RWPE2 (cell line): ENCODE results near the gene VWA5B1.

ENCODE experiments used
- ATAC-seq: fragments of 200-7000 bp; cut with Tn5 transposase; 3 replicates; pipeline ENCODE4 v1.9.1; 2021; ENCODE audit warnings: low read depth
- DNase-seq: peaks from one replicate; pipeline ENCODE4 v3.0.0-alpha.2; 2020; ENCODE audit warnings: low spot score
- H3K27ac ChIP-seq: fragments of 450-650 bp; 2 replicates; pipeline ENCODE4 v1.5.1; 2017; ENCODE audit warnings: mild to moderate bottlenecking; ENCODE audit not compliant: poor library complexity, severe bottlenecking
- H3K27me3 ChIP-seq: fragments of 250-450 bp; sonication (Bioruptor Pico); 2 replicates; pipeline ENCODE4 v1.5.1; 2021; ENCODE audit warnings: mild to moderate bottlenecking, moderate library complexity; ENCODE audit not compliant: insufficient read depth, poor library complexity, severe bottlenecking
- H3K36me3 ChIP-seq: fragments of 250-450 bp; sonication (Bioruptor Pico); 2 replicates; pipeline ENCODE4 v1.5.1; 2020; ENCODE audit warnings: low read depth, mild to moderate bottlenecking, moderate library complexity
- H3K4me1 ChIP-seq: fragments of 250-450 bp; sonication (Bioruptor Pico); 2 replicates; pipeline ENCODE4 v1.5.1; 2021; ENCODE audit warnings: mild to moderate bottlenecking, moderate library complexity; ENCODE audit not compliant: insufficient read depth, poor library complexity, severe bottlenecking
- H3K4me3 ChIP-seq: fragments of 250-450 bp; sonication (Bioruptor Pico); 2 replicates; pipeline ENCODE4 v1.5.1; 2021; ENCODE audit warnings: mild to moderate bottlenecking, moderate library complexity; ENCODE audit not compliant: severe bottlenecking
- H3K9me3 ChIP-seq: fragments of 250-450 bp; sonication (Bioruptor Pico); 2 replicates; pipeline ENCODE4 v1.5.1; 2021; ENCODE audit warnings: mild to moderate bottlenecking, moderate library complexity; ENCODE audit not compliant: severe bottlenecking
- CTCF ChIP-seq: fragments of 450-650 bp; IDR thresholded peaks from one replicate; pipeline ENCODE4 v1.5.1; 2017; ENCODE audit warnings: mild to moderate bottlenecking, moderate library complexity; ENCODE audit not compliant: poor library complexity, severe bottlenecking

VWA5B1 gene

DNA sequence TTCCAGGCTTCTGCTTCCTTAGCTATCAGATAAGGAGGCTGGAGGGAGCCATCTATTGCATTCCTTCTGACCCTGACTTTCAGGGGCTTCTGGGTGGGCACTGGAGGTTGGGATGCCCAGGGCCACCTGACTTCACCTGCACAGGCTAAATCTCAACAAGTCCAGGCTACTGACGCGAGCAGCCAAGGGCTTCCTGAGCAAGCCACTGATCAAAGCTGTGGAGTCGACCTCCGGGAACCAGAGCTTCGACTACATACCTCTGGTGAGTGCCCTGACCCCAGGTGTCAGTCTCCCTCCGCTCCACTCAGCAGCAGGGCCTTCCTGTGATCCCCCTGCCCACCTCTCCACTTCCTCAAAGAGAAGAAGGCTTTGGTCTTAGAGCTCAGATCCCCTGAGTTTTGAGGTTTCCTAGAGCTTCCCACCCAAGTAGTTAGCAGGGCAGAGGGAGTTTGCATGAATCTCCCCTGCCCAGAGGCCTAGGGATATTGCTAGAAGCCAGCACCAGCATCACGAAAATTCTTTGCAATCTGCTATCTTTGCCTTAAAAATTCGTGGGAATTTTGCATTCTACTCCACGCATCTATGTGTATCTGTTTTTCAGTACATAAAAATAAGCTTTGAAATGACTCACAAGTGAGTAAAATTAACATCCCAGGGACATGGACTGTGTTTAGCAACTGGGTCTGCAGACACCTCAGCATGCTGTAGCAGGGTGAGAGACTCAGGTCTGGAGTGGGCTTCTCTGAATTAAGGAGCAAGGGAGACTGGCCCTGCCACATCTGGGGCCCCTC is 61.4 kb downstream of the VWA5B1 start:
- no peak for TF ChIP-seq CTCF
- Histone ChIP-seq H3K36me3 (no peaks in the 10 kb centered on the region), H3K9me3 (no peaks in the 10 kb centered on the region), H3K27ac (no peak overlapping the region), H3K4me3 (no peak overlapping the region), H3K4me1 (peaks cover 11% of the 10 kb centered on the region), H3K27me3 (no peaks in the 10 kb centered on the region)
- DNase-seq, result no peak
- no peak for ATAC-seq

DNA sequence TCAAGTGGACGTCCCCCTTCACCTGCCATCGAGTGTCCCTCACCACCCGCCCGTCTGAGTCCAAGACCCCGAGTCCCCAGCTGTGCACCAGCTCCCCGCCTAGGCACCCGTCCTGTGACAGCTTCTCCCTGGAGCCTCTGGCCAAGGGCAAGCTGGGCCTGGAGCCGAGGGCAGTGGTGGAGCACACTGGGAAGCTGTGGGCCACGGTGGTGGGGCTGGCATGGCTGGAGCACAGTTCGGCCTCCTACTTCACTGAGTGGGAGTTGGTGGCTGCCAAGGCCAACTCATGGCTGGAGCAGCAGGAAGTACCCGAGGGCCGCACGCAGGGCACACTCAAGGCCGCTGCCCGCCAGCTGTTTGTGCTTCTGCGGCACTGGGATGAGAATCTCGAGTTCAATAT is 63.2 kb downstream of the VWA5B1 start:
- H3K27ac ChIP-seq, result no peak overlapping the region
- peaks cover 17% of the 10 kb centered on the region for H3K4me1 ChIP-seq
- no peaks in the 10 kb centered on the region for H3K9me3 ChIP-seq
- ATAC-seq (no peak), DNase-seq (no peak)
- TF ChIP-seq CTCF, result no peak
- H3K4me3 ChIP-seq, result no peak overlapping the region
- no peaks in the 10 kb centered on the region for H3K27me3 ChIP-seq
- no peaks in the 10 kb centered on the region for H3K36me3 ChIP-seq

- ATAC-seq, result no peak
- Histone ChIP-seq H3K4me3 (no peak overlapping the region), H3K9me3 (no peaks in the 10 kb centered on the region), H3K27me3 (no peaks in the 10 kb centered on the region), H3K4me1 (peaks cover 20% of the 10 kb centered on the region), H3K36me3 (no peaks in the 10 kb centered on the region), H3K27ac (no peak overlapping the region)
- no peak for TF ChIP-seq CTCF
- no peak for DNase-seq
These were observed 63.9 kb downstream of the VWA5B1 start for GRCh38 chr1:20354610-20355009.

DNA sequence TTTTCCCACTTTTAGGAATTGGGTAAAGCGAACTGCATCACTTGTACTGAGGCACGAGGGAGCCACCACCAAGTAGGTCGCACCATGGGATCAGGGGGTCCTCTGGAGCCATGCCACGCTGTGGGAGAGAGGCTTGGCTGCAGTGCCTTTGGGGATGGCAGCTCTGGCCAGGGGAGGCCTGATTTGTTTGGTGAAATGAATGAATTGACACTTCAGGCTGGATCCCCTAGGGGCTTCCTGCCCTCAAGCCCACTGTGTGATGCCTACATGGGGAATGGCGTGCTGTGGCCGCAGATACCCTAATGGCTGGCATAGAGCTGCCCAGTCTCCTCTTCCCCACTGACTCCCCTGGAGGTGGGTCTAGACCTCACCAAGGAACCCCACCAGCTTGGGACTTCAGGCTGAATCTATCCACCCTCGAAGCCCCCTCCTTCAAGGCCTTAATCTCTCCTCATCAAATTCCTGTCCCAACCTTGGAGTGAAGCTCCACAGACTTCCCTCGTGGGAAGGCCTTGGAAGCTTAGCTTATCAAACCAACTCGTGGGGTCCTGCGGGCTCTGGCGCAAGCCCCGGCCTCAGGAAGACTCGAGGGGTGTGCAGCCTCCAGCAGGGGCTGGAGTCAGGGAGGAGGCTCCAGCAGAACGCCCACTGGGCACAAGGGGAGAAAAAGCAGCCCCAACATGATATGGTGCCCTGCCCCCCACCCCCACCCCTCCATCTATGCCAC is 64.6 kb downstream of the VWA5B1 start:
- ATAC-seq, result no peak
- Histone ChIP-seq H3K27ac (peak overlapping the region; percentile 34), H3K4me3 (no peak overlapping the region), H3K4me1 (peaks cover 20% of the 10 kb centered on the region), H3K9me3 (no peaks in the 10 kb centered on the region), H3K36me3 (no peaks in the 10 kb centered on the region), H3K27me3 (no peaks in the 10 kb centered on the region)
- no peak for DNase-seq
- no peak for TF ChIP-seq CTCF
